HG03103 (cell line): Measurements from ENCODE around the gene SCGB3A1.

Experiments used
- ATAC-seq: cut with Tn5 transposase; IDR thresholded peaks from one replicate; pipeline ENCODE4 v1.9.1; 2021; ENCODE audit warnings: low read depth; ENCODE audit not compliant: unreplicated experiment

The SCGB3A1 gene, protein sequence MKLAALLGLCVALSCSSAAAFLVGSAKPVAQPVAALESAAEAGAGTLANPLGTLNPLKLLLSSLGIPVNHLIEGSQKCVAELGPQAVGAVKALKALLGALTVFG

DNA sequence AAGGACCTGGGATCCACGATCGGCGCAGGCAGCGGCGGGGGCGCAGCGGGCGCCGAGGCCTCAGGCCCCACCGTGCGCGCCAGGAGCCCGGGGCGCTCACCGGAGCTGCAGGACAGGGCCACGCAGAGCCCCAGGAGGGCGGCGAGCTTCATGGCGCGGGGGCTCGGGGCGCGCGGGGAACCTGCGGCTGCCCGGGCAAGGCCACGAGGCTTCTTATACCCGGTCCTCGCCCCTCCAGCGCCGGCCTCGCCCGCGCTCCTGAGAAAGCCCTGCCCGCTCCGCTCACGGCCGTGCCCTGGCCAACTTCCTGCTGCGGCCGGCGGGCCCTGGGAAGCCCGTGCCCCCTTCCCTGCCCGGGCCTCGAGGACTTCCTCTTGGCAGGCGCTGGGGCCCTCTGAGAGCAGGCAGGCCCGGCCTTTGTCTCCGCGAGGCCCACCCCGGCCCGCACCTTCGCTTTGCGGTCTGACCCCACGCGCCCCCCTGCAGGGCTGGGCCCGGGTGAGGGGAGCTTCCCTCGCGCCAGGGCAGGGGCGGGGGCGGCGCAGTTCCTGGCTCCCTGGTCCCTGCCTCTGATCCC, at the start of gene SCGB3A1:
Gene SCGB3A1 (minus strand): TSS at position 189 of the 577 bp plus-strand sequence. CDS start 37 bp downstream, at position 152.
- ATAC-seq: no peak

DNA sequence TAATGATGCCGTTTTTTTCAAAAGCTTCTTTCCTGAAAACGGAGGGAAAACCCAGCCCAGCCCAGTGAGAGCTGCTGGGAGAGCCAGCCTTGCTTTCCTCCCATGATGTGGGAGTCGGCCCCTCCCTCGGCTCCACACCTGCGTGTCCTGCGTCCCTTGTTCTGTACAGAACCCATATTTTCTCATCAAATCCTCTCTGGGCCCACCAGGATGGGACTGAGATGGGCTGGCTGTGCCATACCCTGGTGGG, 49.2 kb upstream of the SCGB3A1 start:
- no peak for ATAC-seq

DNA sequence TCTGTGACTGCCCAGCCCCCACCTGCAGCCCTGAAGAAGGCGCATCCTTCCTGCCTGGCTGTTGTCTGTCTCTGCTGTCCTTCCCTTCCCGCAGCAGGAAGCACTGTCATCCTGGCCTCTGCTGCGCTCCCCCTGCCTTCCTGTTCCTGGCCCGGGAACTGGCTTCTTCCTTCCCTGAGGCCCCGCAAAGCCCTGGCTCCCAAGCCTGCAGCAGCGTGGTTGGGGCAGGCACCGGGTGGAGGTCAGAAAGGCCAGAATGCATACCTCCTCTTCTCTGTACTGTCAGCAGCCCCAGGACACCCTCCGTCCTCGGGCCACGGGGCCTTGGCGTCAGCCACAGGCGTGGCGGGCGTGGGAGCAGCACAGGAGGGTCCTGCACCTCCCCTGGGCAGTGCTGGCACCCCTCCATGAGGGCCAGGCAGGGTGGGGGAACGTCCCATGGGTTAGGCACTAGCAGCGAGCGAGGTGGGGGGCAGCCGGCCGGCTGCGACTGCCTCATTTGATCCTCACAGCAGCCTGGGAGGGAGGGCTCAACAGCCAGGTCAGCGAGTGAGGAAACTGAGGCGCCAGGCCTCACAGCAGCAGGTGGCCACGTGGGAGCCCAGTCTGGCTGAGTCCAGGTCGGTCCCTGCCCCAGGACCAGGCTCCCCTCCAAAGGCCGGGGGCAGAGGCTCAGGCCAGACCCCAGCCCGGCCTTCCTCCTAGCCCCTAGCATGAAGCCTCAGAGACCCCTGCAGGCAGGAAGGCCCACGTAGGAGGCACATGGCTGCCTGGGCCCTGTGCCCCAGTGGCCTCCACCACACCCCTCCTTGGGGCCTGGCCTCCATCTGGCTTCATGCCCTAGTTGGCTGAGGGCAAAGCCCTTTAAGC, 48.7 kb upstream of the SCGB3A1 start:
- ATAC-seq: no peak

- ATAC-seq: no peak
These were observed 48.0 kb upstream of the SCGB3A1 start for GRCh38 chr5:180639287-180639686.

DNA sequence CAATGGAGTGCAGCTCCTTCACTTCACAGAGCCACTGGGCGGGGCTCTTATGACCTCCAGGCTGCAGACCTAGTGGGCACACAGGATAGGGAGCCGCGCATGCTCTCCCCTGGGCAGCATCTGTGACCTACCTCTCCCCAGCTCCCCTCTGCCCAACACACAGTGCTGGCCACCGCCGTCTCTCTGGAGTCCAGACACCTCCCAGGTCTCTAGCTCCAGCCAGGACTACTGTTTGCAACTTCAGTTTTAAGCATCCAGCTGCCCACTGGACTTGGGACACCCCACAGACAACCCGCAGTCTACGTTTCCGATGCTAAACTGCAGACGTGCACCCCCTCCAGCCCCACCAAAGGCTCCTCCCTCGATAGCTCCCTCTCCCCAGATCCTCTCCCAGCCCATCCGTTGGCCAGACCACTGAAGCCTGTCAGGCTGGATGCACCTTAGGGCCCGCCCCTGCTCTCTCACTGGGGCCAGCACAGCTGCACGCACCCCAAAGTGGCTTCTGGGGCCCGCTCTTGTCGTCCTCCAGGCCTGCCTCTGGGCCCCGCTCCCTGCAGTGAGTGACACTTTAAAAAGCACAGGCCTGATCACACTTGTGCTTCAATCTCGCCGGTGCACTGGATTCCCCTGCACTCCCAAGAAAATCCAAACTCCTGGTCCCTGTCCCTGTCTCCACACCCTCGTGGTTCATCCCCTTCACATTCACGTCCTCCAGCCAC, 46.8 kb upstream of the SCGB3A1 start:
- no peak for ATAC-seq

GRCh38 chr5:180636403-180637075, 45.2 kb upstream of the SCGB3A1 start:
- no peak for ATAC-seq

GRCh38 chr5:180636016-180636402, 44.7 kb upstream of the SCGB3A1 start:
- no peak for ATAC-seq

GRCh38 chr5:180633283-180634177, 42.2 kb upstream of the SCGB3A1 start:
- no peak for ATAC-seq

GRCh38 chr5:180632768-180633167, 41.5 kb upstream of the SCGB3A1 start:
- ATAC-seq: no peak

GRCh38 chr5:180631549-180632383, 40.5 kb upstream of the SCGB3A1 start:
- ATAC-seq: no peak

DNA sequence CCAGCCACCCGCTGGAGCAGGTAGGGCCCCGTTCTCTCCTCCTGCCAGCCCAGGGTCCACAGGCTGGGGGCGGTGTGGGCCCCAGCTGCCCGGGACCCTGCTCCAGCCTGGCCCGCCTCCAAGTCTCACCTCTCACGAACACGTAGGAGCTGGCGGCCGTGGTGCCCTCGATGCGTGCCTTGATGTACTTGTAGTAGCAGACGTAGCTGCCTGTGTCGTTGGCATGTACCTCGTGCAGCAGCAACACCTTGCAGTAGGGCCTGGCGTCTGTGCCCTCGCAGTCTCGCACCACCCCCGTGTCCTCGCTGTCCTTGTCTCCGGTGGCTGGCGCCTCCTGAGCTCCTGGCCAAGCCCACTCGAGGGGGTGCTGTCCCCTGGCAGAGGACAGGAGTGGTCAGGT, 39.1 kb upstream of the SCGB3A1 start:
- ATAC-seq: no peak

DNA sequence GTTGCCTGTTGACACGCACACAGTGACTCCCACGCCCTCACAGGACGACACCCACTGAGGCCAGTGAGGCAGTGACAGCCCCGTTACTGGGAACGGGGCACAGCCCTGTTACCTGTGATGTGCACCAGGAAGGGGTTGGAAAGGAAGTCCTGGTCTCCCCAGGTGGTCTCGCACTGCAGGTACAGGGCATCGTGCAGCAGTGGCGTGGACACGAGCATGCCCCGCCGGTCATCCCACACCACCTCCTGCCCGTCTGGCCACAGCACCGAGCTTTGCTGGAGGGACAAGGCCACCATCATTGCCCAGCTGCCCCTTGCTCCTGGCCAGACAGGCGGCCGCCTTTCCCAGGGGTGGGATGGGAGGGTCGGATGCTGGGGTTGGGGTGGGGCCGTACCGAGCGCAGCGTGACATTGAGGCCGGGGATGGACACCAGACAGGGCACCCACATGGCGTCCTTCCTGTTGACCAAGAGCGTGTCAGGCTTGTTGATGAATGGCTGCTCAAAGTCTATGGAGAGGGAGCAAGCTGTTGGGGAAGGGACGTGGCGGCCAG, 38.6 kb upstream of the SCGB3A1 start:
- ATAC-seq: no peak

GRCh38 chr5:180628827-180629750, 37.8 kb upstream of the SCGB3A1 start:
- ATAC-seq: no peak

DNA sequence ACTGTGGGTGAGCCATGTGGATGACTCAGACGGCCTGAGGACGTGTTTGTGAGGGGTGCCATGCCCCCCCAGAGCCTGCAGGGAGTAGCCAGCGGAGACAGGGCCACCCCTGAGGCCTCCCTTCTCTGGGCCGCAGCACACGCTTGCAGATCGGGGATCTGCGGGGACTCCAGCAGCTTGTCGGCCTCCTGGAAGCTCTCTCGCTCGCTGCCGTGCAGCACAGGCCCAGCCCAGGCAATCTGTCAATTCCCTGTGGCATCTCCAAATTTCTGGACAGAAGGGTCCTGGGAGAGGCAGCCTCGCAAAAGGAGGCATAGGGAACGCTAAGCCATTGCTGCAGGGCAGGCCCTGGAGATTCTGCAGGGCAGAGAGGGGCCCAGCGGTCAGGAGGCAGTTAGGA, 36.9 kb upstream of the SCGB3A1 start:
- no peak for ATAC-seq

DNA sequence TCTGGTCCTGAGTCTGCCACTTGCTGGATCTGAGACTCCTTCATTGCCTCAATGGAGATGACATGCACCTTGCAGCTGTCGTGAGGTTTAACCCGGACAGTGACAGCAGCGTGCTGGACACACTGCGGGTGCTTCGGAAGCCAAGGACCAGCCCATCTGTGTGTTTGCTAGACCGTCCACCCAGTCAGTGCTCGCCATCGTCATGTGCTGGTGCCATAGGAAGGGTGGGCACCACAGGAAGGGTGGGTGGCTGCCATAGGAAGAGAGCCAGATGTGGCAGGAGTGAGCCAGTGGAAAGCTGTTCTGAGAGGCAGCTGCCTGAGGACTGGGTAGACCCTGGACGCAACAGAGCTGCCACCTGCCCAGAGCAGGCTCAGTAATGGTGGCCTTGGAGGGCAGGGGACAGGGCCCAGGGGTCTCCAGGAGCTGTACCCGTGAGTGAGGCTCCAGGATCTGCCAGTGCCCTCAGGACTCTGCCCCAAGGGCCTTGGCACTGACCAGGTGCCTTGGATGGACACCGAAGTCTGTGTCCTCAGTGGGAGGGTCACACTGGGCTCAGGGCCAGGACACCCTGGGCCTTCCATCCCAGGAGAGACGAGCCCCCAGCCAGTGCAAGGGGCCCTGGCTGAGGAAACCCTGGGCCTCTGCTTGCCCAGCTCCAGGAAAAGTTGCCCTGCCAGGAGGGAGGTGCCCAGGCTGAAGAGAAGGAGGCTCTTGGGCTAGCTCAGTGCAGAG, 36.3 kb upstream of the SCGB3A1 start:
- ATAC-seq: no peak

- no peak for ATAC-seq
These were observed 35.5 kb upstream of the SCGB3A1 start for GRCh38 chr5:180626661-180627385.
